ENCODE measurements around the gene DLEU7.

Gene DLEU7

GRCh38 chr13:50883728-50884127 is 40.2 kb upstream of the DLEU7 start:
- CTCF ChIA-PET = no interaction called here
- Histone ChIP-seq H3K4me1 (ENCODE audit: control insufficient read depth, insufficient read depth, low read length) (no peaks in the 10 kb centered on the region), H3K9me3 (ENCODE audit: control insufficient read depth, insufficient read depth, low read depth, low read length) (no peaks in the 10 kb centered on the region), H3K4me3 (ENCODE audit: low read depth, low read length) (no peak overlapping the region), H3K27ac (ENCODE audit: extremely low read depth, low read depth, low read length) (no peak overlapping the region), H3K36me3 (ENCODE audit: control insufficient read depth in 2 of 2, insufficient read depth in 1 of 2, low read length in 2 of 2) (no peaks in the 10 kb centered on the region)
- no peak for TF ChIP-seq GLIS2 (tag by site-specific recombination; IDR thresholded peaks at IDR 0.05)
- TF ChIP-seq ZNF354C (tag by site-specific recombination; IDR thresholded peaks at IDR 0.05; ENCODE audit: borderline replicate concordance, low read depth) = no peak
- TF ChIP-seq ZNF621 (tag by site-specific recombination; IDR thresholded peaks at IDR 0.05) = no peak
- no peak for TF ChIP-seq ZNF248 (tag by site-specific recombination; IDR thresholded peaks at IDR 0.05)
- TF ChIP-seq ZSCAN18 (tag by site-specific recombination; IDR thresholded peaks at IDR 0.05) = no peak
- no peak for TF ChIP-seq BCL11B (tag by site-specific recombination; IDR thresholded peaks at IDR 0.05; ENCODE audit: low read depth)
- no peak for TF ChIP-seq ZNF16 (tag by site-specific recombination; IDR thresholded peaks at IDR 0.05; ENCODE audit: low read depth)
- no peak for TF ChIP-seq SCRT2 (tag by site-specific recombination; IDR thresholded peaks at IDR 0.05)
- no peak for TF ChIP-seq ZNF571 (tag by site-specific recombination; IDR thresholded peaks at IDR 0.05)
- no peak for TF ChIP-seq ZNF426 (tag by site-specific recombination; IDR thresholded peaks at IDR 0.05)
- TF ChIP-seq TCF7L2 (IDR thresholded peaks at IDR 0.05; ENCODE audit: borderline replicate concordance, low read depth, low read length) = no peak
- POLR2A ChIA-PET = no interaction called here

- no peaks in the 10 kb centered on the region for H3K36me3 ChIP-seq (ENCODE audit: control insufficient read depth in 2 of 2, insufficient read depth in 1 of 2, low read length in 2 of 2)
- no peak overlapping the region for H3K4me3 ChIP-seq (ENCODE audit: low read depth, low read length)
- no peaks in the 10 kb centered on the region for H3K4me1 ChIP-seq (ENCODE audit: control insufficient read depth, insufficient read depth, low read length)
- H3K9me3 ChIP-seq (ENCODE audit: control insufficient read depth, insufficient read depth, low read depth, low read length) = no peaks in the 10 kb centered on the region
- ChIA-PET POLR2A (no interaction called here), CTCF (interaction anchor here (0.8 kb wide), 1 partner anchor 10 kb away, joined by 3 read pairs; no protein-coding TSS in a partner anchor)
- H3K27ac ChIP-seq (ENCODE audit: extremely low read depth, low read depth, low read length) = no peak overlapping the region
- no peak for TF ChIP-seq ZSCAN30 (tag by site-specific recombination; IDR thresholded peaks at IDR 0.05)
- TF ChIP-seq ZNF623 (tag by site-specific recombination; IDR thresholded peaks at IDR 0.05) = no peak
- TF ChIP-seq ZNF157 (tag by site-specific recombination; IDR thresholded peaks at IDR 0.05) = no peak
- TF ChIP-seq ZNF76 (tag by site-specific recombination; IDR thresholded peaks at IDR 0.05; ENCODE audit: borderline replicate concordance, low read depth) = no peak
- no peak for TF ChIP-seq ZNF792 (tag by site-specific recombination; IDR thresholded peaks at IDR 0.05)
- no peak for TF ChIP-seq ZNF585B (tag by site-specific recombination; IDR thresholded peaks at IDR 0.05)
- TF ChIP-seq ZNF354C (tag by site-specific recombination; IDR thresholded peaks at IDR 0.05; ENCODE audit: borderline replicate concordance, low read depth) = no peak
- no peak for TF ChIP-seq ZNF391 (tag by site-specific recombination; IDR thresholded peaks at IDR 0.05; ENCODE audit: borderline replicate concordance, low read depth)
Measured at GRCh38 chr13:50882816-50883435, 39.4 kb upstream of the DLEU7 start.

DNA sequence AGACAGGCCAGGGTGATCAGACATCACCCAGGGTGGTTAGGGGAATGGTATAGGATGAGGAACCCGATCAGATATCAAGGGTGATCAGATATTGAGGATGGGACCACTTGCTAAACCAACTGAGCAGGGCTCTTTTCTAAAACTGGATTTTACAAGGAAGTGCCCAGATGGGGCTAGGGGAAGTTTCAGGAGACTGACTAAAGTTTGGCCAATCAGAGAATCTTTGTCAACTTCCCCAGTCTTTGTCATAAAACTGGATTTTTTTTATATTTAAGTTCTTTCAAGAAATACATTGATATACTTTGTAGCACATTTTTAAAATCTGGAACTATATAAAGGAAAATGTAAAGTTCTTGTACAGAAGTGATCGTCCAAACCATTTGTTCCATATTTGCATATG is 30.5 kb upstream of the DLEU7 start:
- H3K4me1 ChIP-seq (ENCODE audit: control insufficient read depth, insufficient read depth, low read length) = no peaks in the 10 kb centered on the region
- H3K4me3 ChIP-seq (ENCODE audit: low read depth, low read length) = no peak overlapping the region
- TF ChIP-seq ZNF202 (tag by site-specific recombination; IDR thresholded peaks at IDR 0.05; ENCODE audit: borderline replicate concordance) = no peak
- no peak for TF ChIP-seq YY2 (tag by site-specific recombination; IDR thresholded peaks at IDR 0.05)
- TF ChIP-seq ZNF658 (tag by site-specific recombination; IDR thresholded peaks at IDR 0.05) = no peak
- no peak for TF ChIP-seq ZNF677 (tag by site-specific recombination; IDR thresholded peaks at IDR 0.05)
- no peak for TF ChIP-seq ZBTB7A (tag by site-specific recombination; IDR thresholded peaks at IDR 0.05; ENCODE audit: low read depth)
- ChIA-PET CTCF (no interaction called here), POLR2A (no interaction called here)
- H3K27ac ChIP-seq (ENCODE audit: extremely low read depth, low read depth, low read length) = no peak overlapping the region
- no peaks in the 10 kb centered on the region for H3K36me3 ChIP-seq (ENCODE audit: control insufficient read depth in 2 of 2, insufficient read depth in 1 of 2, low read length in 2 of 2)
- no peaks in the 10 kb centered on the region for H3K9me3 ChIP-seq (ENCODE audit: control insufficient read depth, insufficient read depth, low read depth, low read length)
